Stomach (tissue), 4 donors: ENCODE results near the gene CUL1.

Experiments
- EP300 ChIP-seq: sonication (generic); formaldehyde crosslinking; IDR thresholded peaks from one replicate; pipeline ENCODE4 v1.6.1; 2017; ENCODE audit warnings: antibody characterized with exemption
- POLR2A ChIP-seq, 4 donors: fragments of 450-650 bp; IDR thresholded peaks; one replicate each; pipeline ENCODE4 v1.6.1; 2016; ENCODE audit warnings: antibody characterized with exemption in 4 of 4, control low read depth in 2 of 4, mild to moderate bottlenecking in 1 of 4, moderate library complexity in 1 of 4
- POLR2AphosphoS5 ChIP-seq, 3 donors: sonication (generic); formaldehyde crosslinking; IDR thresholded peaks; one replicate each; pipeline ENCODE4 v1.6.1; 2016; ENCODE audit warnings: antibody characterized with exemption in 3 of 3
- TF ChIP-seq, protein P1 (sequence below), 7 experiments: fragments of 450-650 bp in 4 of 7; fragments of 200-600 bp in 3 of 7; sonication (generic) in 3 of 7; IDR thresholded peaks; one replicate each; pipeline ENCODE4 v1.5.1; 2016 to 2019; ENCODE audit warnings: antibody characterized with exemption in 7 of 7, control low read depth in 2 of 7, mild to moderate bottlenecking in 1 of 7

DNA sequence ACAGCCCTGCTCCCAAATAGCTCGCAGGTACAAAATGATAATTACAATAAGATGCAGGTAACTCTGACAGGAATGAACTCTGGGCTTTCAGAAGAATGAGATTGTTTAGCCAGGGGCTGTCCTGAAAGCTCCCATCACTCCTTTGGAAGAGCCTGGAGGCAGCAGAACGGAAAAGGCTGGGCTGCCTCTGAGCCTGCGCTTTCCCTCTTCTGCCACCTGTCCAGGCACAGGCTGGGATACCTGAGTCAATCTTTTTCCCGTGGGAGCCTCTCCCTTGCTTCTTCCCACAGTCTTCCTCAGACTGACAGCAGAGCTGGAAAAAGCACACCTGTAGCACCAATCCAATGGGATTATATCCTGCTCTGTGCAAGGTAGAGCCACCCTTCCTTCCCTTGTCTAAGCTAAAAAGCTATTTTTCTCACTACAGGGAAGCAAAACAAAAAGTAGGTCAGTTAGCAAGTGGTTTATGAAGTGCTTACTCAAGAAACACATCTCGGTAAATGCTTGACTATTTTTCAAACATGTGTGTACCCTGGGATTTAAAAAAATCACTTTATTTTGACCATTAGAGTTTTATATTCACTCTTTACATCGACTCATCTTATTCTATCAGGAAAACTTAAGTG, 12.3 kb upstream of the CUL1 start:
- no peak for TF ChIP-seq POLR2A (IDR thresholded peaks at IDR 0.05)
- TF ChIP-seq, protein P1, sequence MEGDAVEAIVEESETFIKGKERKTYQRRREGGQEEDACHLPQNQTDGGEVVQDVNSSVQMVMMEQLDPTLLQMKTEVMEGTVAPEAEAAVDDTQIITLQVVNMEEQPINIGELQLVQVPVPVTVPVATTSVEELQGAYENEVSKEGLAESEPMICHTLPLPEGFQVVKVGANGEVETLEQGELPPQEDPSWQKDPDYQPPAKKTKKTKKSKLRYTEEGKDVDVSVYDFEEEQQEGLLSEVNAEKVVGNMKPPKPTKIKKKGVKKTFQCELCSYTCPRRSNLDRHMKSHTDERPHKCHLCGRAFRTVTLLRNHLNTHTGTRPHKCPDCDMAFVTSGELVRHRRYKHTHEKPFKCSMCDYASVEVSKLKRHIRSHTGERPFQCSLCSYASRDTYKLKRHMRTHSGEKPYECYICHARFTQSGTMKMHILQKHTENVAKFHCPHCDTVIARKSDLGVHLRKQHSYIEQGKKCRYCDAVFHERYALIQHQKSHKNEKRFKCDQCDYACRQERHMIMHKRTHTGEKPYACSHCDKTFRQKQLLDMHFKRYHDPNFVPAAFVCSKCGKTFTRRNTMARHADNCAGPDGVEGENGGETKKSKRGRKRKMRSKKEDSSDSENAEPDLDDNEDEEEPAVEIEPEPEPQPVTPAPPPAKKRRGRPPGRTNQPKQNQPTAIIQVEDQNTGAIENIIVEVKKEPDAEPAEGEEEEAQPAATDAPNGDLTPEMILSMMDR (IDR thresholded peaks at IDR 0.05), result no peak
- TF ChIP-seq EP300, result no peak
- TF ChIP-seq POLR2AphosphoS5 (IDR thresholded peaks at IDR 0.05), result no peak
